Muscle of arm (tissue), 14 donors: ENCODE measurements around the gene NPFFR1. TPM values are rescaled to one million over a fixed set of nuclear protein-coding genes. Genes with fewer than 3 reads are reported as not detected.

Experiments used
- DNase-seq: peaks from one replicate; pipeline ENCODE4 v3.0.0-alpha.2; 2013
- long read RNA-seq, 11 donors: transcript quantifications; one replicate each; lab custom pipeline, GENCODE V29; 2026
- polyA plus RNA-seq, 12 donors: library from polyadenylated mRNA; unstranded; fragments of 120-200 nt; gene quantifications; one replicate each; pipeline ENCODE4 v1.2.1, GENCODE V29; 2013; ENCODE audit not compliant: insufficient read length in 12 of 12

NPFFR1 gene, protein sequence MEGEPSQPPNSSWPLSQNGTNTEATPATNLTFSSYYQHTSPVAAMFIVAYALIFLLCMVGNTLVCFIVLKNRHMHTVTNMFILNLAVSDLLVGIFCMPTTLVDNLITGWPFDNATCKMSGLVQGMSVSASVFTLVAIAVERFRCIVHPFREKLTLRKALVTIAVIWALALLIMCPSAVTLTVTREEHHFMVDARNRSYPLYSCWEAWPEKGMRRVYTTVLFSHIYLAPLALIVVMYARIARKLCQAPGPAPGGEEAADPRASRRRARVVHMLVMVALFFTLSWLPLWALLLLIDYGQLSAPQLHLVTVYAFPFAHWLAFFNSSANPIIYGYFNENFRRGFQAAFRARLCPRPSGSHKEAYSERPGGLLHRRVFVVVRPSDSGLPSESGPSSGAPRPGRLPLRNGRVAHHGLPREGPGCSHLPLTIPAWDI
- polyA plus RNA-seq = under 1 TPM in 9 of 12 donors, not detected in 3; 0.04 to 0.23 (median 0.05) TPM
- long read RNA-seq, donor 1 = 0 reads
- long read RNA-seq, donor 2 = 0 reads
- long read RNA-seq, donor 3 = 0 reads
- long read RNA-seq, donor 4 = 0 reads
- long read RNA-seq, donor 5 = 0 reads
- long read RNA-seq, donor 6 = 0 reads
- long read RNA-seq, donor 7 = 0 reads
- long read RNA-seq, donor 8 = 0 reads
- long read RNA-seq, donor 9 = 0 reads
- long read RNA-seq, donor 10 = 0 reads
- long read RNA-seq, donor 11 = 0 reads

DNA sequence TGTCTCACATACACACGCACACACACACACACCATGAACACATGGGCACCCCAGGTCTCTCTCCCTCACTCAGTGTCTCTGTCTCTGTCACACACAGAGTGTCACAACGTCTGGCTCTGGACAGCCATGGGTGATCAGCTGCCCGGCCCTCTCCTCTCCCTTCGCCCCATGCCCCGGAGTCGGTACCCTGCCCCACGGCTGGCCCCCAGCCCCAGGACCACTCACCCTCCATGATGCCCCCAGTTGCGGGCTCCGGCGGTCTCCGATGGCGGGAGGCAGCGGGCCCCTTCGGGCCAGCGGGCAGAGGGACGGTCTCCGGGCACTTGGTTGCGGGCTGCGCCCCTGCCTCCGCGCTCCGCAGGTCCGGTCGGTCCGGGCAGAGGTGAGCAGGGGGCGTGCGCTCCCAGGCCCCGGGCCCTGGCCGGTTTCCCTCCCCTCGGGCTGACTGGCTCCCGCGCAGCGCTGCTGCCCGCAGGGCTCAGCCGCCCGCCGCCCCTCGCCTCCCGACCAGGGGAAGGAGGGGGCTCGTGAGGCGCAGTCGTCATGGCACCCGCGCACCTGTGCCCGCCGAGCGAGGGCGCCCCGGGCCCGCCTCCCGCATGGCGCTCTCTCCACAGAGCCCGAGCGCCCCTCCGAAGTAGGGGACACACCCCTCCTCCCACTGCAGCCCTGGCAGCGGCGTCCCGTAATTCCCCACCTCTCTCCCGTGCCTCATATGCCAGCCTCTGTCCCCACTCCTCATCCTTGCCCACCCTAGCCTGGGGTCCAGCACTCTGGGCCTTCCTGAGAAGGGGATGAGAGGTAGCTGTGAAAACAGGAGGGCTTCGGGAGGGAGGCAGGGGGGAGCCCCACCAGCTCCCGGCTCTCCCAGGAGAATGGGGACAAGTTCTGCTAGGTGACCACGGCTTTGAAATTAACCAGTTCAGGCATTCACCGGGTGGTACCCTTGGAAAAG, at the start of gene NPFFR1:
NPFFR1 (minus strand) TSS at position 560 of the 955 bp plus-strand sequence; CDS start at position 232, 328 bp downstream.
- DNase-seq = no peak

DNA sequence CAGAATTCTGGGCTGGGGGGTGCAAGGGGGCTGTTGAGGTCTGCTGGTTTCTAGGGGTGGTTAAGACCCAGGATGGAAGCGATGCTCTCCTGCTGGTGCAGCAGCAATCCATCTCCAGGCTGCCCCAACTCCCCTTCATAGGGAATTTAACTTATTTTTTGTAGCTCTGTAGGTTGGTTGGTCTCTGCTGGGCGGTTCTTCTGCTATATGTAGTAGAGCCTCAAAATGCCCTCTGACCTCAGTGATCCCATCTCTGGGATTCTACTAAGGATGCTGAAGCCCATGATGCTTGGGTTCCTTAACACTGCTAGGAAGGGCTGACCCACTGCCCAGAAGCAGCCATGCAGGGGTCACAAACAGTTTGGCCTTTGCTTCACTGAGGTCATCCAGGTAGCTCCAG, 49.5 kb upstream of the NPFFR1 start:
- no peak for DNase-seq

DNA sequence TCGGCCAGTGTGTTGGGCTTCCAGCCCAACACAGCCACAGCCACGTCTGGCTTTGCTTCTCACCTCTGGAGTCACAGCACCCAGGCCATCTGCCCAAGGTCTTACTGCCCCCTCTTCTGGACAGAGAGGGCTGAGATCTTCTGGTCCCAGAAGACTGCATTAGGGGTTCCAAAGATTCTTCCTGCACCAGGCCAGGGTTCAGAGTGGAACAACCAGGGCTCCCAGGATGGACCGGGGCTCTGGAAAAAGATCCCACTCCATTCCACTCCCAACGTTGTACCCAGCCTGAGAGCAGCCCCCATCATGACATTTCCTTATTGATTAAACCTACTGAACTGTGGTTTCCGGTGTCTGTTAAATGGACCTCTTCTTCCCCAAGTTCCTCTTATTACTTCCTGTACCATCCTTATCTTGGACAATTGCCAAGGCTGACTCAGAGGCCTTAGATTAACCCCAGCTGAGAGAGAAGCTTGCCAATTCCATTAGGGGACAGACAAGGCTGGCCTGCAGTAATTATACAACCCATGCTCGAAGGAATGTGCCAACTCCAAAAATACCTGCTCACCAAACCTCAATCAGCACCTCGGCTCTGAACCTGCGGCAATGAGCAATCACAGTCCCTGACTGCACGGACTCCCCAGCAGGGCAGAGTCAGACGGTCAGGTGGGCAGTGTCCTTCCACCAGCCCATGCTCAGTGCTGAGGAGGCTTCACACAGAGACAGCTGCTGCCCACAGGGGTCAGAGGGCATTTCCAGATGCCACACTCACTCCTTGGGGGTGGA, 47.9 kb upstream of the NPFFR1 start:
- peak; percentile 59 for DNase-seq

DNA sequence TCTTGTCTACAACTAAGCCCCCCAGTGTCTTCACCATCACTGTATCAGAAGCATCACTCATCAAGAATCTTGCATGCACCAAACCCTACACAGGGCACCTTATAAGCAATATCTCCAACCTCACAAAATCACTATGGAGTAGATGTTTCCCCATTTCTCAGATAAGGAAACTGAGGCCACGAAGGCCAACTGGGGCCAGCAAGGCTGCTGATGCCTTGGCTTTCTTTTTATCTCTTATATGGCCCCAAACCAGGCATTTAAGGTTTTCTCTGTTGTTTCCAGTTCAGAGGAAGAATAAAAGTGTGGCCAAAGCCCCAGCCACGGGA, 47.3 kb upstream of the NPFFR1 start:
- no peak for DNase-seq

DNA sequence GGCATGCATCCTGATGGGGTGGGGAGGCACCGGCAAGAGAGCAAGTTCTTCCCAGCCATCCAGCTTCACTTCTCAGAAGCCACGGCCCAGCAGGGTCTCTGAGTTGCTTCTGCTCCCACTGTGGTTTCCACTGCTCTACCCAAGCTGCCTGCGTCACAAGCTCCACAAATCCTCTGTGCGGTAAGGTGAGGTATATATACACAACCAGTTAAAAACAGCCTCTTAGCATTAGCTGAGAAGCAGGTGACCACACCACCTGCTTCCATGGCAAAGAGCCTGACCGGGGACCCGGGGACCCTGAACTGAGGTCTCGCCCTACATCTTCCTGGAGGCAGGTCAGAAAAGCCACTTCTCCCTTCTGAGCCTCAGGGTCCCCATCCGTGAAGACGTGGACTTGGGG, 46.9 kb upstream of the NPFFR1 start:
- DNase-seq = no peak

DNA sequence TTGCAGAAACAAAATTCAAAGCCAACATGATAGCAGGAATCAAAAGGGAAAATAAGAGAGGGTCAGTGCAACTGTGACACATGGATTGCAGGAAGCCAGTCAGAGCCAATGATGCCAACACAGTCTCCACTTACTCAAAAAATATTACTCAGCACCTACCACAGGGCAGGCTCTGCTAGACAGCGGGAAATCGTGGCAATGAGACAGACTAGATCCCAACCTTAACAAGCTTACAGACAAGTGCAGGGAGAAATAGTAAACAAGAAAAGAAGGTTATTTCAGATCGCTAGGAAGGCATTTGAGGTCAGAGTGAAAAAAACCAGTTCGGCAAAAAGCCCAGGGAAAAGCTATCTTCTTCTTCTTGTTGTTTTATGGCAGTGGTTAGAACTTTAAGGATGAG, 45.2 kb upstream of the NPFFR1 start:
- no peak for DNase-seq

DNA sequence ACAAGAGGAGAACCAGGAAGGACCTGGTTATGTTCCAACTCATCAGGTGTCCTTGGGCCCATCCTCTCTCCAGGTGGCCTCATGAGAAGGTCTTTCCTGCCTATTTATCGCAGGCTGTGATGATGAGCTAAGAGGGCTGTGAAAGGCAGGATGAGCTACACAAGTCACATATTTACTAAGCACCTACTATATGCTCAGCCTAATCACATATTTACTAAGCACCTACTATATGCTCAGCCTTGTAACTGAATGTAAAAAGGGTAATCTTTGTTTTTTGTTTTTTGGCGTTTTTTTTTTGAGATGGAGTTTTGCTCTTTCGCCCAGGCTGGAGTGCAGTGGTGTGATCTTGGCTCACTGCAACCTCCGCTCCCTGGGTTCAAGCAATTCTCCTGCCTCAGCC, 44.2 kb upstream of the NPFFR1 start:
- no peak for DNase-seq

DNA sequence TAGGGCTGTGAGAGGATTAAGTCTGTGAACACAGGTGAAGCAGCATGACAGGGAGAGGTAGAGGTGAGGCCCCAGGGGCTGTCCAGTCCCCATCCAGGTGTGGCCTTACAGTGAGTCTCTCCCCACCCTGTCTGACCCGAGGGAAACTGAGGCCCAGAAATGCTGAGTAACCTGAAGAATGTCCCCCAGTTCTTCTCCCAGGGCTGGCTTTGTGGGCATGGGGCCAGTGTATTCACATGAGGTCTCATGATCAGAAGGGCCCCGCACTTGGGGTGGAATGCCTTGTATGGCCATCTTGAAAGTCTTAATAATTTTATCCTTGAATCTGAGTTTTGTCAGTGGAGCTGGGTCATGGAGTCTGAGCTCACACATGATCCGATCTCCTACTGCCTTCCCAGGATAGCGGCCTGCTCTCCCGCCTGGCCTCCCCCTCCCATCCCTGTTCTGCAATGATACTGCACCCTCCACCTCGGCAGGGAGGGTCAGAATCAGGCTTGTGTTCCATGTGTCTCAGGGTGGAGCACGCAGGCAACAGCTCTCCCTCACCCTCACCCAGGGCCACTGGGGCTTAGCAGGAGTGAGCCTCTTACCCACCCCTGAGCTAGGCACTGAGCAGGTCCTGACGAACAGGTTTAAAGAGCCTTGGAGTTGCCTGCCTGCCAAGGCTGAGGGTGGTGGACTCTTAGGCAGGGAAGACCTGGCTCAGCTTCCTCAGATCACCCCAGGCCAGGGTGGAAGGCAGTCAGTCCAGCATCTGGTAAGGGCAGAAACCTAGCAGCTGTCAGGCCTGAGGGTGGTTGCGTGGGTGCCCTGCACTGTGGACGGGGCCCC, 41.4 kb upstream of the NPFFR1 start:
- no peak for DNase-seq

DNA sequence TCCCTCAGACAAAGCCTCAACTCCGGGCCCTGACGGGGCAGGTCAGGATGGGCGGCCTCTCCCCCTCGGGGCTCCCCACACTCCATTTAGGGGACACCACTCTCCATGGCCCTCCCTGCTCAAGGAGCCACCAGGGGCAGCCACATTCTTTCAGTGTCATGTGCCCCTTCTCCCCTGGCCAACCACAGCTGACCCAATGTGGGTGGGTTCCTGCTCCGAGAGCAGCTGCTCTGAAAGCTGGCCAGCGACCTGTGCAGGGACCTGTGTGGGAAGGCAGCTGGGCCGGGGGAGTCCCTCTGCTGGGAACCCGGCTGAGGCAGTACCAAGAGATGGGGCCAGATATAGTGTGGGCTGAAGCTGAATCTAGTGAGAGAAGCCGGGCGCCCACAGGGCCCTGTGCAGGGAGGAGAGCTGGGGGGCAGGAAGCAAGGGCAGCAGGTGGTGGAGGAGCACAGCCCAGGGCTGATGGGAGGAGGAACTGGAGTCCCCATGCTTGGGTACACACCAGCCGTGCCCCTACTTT, 40.6 kb upstream of the NPFFR1 start:
- peak; percentile 48 for DNase-seq

DNA sequence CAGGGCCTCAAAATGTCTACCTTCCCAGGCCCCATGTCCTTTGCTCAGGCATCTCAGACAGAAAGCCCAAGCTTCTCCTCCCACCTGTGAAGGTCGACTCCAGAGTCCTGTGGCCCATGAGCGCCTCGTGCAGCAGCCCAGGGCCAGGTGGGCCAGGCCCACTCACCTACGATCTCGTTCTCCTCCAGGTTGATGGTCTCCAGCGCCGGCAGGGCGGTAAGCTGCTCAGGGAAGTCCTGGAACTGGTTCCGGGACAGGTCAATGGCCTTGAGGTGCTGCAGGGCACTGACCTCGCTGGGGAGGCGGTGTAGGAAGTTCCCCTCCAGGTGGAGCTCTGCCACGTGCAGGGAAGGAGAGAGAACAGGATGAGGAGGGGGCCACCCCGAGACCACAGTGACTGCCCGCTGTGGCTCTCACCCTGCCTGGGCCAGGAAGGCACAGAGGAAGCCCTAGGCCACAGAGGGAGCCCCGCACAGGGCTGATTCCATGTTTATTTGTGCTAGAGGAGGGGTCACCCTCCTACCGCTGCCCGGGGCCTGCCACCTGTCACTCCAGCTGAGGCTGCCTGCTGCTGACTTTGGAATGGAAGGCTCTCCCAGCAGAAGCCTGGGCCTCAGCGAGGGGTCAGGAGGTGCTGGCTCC, 40.0 kb upstream of the NPFFR1 start:
- no peak for DNase-seq

DNA sequence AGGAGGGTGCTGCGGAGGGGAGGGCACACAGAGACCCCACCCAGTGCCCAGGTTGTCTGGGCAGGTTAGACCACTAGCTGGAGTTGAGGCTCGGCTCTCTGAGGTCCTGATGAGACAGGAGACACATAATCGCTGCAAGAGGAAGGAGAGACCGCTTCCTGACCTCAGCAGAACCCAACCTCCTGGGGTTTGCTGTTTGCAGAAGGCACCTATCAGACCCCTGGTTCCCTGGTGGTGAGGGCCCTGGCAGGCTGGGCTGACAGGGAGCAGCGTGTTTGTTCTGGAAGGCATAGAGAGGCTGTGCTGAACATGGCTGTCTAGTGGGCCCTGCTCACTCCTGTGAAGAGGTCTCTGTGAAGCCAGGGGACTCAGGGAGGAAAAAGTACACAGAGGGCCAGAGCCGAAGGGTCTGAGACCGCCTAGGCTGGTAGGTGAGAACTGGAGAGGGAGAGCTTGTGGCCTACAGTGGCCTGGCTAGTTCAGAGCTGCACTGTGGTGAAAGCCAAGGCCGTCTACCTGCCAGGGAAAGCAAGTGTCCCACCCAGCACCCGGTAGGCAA, 39.4 kb upstream of the NPFFR1 start:
- no peak for DNase-seq

DNA sequence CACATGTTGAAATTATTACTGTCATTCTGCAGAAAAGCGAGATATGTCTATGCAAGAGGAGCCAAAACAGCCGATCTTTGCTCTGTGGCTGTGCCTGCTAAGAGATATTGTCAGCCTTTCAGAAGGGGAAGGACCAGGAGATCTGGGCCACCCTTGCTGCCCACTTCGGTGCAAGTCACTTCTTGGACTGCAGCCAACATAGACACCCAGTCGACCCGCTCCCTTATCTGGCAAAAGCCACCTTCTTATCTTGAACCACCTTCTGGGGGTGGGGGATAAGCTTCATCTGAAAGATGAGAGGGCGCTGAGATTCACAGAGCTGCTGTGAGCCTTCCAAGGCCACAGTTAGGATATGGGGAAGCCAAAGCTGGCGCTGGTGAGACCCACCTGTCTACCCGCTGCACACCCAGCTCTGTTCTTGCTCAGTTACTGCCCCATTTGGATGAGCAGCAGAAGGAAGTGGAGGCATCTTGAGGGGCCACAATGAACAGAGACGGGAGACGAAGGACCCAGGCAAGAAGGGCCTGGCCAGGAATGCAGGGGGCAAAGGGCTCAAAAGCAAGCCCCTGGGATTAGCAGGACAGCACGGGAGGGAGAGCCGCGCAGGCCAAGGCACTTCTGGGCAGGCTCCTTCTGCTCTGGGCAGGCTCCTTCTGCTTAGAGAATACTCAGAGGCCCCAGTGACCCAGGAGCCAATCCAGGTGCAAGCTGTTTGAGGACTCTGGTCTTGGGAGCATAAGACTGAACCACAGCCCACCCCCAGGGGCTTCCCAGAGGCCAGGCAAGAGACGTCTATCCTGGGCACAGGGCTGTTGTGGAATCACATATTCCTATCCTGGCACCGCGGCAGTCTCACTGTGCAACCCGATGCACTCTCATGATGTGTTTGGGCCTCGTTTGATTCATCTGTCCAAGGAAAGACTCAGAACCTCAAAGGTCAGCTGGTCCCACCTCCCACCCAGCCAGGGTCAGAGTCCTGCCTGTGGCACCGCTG, 38.4 kb upstream of the NPFFR1 start:
- no peak for DNase-seq

DNA sequence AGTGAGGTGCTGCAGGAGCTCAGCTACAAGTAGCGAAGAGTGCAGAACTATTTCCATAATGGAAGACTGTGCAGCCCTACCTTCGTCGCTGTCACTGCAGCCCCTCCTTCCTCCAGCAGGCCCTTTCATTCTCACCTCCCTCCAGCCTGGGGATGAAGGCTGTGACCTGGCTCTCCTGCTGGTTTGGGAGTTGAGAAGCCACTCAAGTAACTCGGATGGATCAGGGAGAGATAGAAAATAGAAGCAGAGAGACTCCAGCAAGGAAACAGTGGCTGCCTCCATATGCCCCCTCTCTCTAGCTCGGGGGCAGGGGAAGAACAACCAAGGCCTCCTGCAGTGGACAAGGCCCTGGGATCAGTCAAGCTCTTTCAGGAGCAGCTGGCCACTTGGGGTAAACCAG, 37.4 kb upstream of the NPFFR1 start:
- no peak for DNase-seq

DNA sequence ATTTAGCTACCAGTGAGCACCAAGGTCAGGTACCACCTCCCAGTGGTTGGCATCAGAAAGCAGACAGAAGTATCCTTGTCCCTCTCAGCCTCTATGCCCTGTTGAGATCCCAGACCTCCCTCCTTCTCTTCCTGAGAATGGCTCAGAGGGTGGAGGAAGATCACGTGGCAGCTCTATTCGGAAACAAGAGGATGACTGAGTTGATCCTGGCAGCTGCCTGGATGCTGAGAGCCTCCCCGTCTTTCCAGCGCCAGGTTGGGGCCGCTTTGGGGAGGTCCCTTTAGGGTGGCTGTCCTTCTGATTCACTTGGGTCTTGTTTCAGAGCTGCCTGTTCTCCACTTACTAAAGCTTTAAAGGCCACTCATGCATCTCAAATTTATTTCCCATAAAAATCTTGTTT, 36.9 kb upstream of the NPFFR1 start:
- DNase-seq = no peak

DNA sequence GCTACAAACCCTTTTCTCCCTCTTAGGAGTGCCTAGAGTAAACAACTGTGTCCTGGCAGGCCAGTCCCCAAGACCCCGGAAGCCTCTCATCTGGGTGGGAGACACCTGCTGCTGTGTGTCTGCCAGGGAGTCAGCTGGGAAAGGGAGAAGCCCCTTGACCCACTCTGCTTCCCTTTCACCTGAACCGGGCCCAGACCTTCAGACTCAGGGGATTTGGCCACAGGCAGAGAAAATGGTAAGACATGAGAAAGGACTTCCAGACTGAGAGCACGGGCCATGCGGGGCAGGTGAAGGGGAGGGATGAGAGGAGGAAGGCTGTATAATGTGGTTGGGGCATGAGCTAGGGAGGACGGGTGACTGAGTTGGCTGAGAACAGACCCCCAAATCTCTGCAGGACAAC, 36.0 kb upstream of the NPFFR1 start:
- DNase-seq = no peak

DNA sequence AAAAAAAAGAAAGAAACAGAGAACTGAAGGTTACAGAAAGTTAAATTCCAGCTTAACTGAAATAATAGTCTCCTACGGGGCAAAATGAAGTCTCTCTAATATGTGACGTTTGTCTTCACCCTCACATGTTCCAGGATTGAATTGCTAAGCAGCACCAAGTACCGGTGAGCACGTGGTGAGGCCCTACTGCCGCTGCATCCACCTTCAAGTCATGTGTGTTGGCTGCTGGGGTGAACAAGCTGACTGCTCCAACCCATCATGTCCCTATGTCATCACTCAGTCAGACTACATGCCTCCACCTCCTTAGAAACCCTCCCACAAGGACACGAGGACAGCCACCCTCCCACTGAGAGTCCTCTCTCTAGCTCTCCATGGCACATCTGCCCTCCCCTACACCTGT, 35.4 kb upstream of the NPFFR1 start:
- DNase-seq = no peak

DNA sequence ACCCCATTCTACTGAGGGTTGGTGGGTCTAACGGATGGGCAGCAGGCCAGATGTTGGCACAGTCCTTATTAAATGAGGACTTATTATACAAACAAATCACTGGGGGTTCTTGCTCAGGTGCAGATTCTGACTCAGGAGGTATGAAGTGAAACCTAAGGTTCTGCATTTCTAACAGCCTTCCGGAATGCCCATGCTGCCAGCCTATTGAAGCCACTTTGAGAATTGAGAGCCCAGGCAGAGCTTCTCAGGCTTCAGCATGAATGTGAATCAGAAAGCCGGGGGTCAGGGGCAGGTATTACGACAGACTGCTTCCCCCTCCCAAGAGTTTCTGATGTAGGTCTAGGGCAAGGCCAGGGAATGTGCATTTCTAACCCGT, 34.1 kb upstream of the NPFFR1 start:
- no peak for DNase-seq

DNA sequence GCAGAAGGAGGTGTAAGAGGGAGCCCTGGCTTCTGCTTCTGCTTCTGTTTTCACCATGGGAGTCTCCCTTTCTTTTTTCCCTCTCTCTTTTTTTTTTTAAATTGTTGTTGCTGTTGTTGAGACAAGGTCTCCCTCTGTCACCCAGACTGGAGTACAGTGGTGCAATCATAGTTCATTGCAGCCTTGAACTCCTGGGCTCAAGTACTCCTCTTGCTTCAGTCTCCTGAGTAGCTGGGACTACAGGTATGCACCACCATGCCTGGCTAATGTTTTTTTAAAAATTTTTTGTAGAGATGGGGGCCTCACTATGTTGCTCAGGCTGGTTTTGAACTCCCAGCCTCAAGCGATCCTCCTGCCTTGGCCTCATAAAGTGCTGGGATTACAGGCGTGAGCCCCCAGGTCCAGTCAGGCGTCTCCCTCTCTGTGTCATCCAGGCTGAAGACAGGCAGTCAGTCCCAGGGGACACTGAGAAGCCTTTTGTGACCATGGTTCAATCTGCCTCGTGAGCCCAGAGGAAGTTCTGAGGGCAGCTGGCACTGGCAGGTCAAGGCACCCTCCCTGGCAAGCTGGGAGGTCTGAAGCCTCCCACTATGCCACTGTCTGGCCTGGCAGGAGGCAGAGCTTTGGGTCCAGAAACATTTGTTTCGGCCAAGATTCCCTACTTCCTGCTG, 33.6 kb upstream of the NPFFR1 start:
- no peak for DNase-seq
